ENCODE data around the gene SLC35F5.
"Not testable (repeated sequence)": the region's sequence is repeated elsewhere in the genome, so short reads cannot be mapped to it uniquely, and the experiment has no call there.

The SLC35F5 gene

DNA sequence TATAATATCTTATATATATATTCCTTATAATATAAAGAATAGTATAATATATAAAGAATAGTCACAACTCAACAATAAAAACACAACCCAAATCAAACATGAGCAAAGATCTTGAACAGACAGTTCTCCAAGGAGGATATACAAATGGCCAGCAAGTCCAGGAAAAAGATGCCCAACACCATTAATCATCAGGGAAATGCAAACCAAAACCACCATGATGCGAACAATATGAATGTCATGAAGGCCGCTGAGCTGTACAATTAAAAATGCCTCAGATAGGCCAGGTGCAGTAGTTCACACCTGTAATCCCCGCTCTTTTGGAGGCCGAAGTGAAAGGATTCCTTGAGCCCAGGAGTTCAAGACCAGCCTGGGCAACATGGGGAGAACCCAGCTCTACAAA, 58.9 kb downstream of the SLC35F5 start:
- no peak for DNase-seq (ENCODE audit: low read depth in 2 of 2)

DNA sequence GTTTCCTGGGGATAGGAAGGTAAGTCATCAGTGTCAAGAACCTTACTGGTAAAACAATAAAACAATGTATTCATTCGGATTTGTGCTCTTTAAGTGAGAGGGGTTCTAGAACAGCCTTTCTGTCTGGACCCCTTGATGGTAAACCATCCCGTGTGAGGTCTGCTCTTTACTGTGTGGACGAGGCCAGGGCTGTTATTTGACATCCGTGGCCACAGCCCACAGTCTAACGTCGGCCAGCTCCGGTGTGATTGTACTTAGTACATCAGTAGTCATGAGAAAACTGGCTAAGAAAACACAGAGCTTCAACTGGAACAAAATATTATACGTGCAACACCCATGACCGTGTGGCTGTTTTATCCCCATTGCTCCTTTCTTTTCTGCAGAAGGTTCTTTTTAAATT, 62.0 kb downstream of the SLC35F5 start:
- DNase-seq (ENCODE audit: low read depth in 2 of 2) = no peak

DNA sequence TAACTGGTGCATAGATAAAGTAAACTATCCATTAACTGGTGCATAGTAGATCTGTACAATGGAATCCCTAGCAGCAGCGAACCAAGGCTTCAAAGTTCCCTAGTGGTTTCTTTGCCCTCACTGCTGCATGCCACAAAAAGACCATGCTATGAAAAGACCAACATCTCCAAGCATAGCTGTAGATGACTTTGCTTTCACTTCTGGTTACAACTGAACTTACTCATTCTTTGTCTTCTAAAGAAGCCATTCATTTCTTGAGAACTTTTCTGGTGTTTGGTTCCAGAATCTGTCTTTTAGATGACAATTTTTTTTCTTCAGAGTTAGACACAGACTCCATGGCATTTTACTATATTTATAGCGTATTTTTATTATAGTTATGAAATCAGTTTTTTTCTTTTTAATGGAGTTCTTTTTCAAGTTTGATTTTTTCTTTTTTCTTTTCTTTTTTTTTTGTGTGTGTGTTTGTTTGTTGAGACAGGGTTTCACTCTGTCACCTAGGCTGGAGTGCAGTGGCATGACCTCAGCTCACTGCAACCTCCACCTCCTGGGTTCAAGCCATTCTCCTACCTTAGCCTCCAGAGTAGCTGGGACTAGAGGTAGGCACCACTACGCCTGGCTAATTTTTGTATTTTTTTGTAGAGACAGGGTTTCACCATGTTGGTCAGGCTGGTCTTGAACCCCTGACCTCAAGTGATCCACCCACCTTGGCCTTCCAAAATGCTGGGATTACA, 63.6 kb downstream of the SLC35F5 start:
- no peak for DNase-seq (ENCODE audit: low read depth in 2 of 2)

DNA sequence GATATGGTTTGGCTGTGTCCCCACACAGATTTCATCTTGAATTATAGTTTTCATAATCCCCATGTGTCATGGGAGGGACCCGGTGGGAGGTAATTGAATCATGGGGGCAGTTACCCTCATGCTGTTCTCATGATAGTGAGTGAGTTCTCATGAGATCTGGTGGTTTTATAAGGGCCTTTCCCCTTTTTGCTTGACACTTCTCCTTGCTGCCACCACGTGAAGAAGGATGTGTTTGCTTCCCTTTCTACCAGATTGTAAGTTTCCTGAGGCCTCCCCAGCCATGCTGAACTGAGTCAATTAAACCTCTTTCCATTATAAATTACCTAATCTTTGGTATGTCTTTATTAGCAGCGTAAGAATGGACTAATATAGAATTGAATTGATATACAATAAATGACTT, 65.6 kb downstream of the SLC35F5 start:
- not testable (repeated sequence) for DNase-seq (ENCODE audit: low read depth in 2 of 2)

DNA sequence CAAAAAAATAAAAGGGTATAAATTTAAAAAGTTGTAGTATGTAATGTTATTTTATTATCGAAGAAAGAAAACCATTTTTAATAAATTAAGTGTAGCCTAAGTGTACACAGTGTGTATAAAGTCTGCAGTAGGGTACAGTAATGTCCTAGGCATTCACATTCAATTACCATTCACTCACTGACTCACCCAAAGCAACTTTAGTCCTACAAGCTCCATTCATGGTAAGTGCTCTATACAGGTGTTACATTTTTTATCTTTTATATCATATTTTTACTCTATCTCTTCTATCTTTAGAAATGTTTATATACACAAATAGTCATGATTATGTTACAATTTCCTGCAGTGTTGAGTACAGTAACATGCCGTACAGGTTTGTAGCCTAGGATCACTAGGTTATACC, 69.9 kb downstream of the SLC35F5 start:
- DNase-seq (ENCODE audit: low read depth in 2 of 2) = no peak

DNA sequence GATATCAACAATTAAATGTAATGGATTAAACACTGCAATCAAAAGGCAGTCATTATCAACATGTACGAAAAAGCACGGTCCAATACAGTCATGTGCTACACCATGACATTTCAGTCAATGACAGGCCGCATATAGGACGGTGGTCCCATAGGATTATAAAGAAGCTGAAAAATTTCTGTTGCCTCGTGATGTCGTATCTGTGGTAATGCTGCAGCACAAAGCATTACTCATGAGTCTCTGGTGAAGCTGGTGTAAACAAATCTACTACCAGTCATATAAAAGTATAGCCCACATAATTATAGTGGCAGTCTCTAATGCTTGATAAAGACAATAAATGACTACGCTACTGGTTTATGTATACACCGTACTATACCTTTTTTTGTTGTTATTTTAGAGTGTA, 71.0 kb downstream of the SLC35F5 start:
- DNase-seq (ENCODE audit: low read depth in 2 of 2) = no peak

DNA sequence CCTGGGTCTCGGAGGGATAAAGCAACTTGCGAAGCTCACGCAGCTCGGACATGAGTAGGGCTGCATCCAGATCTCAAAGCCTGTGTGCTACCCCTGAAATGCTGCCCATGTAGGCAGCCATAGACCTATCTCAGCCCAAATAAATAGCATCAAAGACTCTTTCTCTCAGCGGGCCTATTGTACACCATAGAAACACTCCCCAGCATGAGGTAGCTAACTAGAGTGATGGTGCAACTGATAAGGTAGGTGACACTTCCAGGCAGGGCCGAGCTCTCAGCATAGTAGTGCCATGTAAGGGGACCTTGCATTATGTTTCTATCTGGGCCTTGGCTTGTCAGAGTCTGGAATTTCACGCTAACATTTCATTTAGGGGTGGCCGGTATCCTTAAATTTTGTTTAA, 77.0 kb downstream of the SLC35F5 start:
- DNase-seq (ENCODE audit: low read depth in 2 of 2) = no peak

DNA sequence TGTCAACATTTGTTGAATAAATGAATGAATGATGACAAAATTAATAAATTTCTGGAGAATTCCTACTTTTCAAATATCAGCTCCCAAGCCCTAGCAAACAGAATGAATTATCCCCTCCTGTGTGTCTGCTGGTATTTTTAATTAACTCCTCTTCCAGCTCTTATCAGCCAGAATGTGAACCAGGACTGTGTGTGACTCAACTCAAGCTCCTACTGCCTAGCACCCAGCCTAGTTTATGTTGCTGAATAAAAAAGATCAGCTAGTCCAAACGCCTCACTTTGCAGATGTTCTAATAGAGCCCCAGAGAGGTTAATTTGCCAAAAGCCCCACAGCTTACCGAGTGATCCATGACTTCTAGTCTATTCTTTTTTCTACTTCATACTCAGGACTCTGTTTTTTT, 79.1 kb downstream of the SLC35F5 start:
- no peak for DNase-seq (ENCODE audit: low read depth in 2 of 2)

DNA sequence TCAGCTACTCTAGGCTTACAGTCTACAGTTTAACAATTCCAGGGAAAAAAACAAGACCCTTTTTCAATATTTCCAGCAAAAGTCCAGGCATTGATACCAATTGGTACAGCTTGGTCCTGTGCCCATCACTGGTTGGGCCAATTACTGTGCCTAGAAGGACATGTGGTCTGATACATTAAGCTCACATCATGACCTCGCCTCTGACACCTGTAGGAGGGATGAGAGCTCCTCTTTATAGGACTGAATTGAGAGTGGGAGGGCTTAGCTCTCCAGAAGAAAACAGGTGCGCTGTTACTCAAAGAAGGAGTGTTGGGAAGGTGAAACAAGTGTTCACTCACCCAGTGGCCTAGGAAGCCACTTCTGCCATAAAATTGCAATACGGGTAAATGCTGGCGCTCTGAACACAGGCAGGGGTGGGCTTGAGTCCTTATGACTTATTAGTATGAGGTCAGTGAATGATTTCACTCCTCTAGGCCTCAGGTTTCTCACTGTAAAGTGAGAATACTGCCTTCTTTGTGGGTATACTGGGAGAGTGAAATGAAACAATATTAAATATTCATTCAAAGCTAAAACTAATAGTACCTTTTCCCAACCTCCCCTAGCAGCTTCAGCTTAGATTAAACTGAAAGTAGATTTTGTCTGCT, 79.7 kb downstream of the SLC35F5 start:
- DNase-seq (ENCODE audit: low read depth in 2 of 2) = no peak

DNA sequence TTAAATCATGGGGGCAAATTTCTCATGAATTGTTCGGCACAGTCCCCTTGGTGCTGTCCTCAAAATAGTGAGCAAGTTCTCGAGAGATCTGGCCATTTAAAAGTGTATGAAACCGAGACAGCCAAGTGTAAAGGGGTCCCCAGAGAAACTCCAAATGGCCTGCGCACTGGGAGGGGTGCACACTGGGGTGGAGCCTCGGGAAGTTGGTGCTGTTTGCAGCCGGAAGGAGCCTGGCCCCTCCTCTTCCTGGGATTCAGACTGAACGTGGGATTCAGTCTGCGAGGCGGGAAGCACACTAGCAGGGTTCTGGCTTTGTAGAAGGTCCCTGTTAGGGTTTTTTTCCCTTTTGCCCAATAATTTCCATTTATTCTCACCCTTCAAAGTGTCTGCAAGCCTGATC, 80.6 kb downstream of the SLC35F5 start:
- DNase-seq (ENCODE audit: low read depth in 2 of 2) = no peak

DNA sequence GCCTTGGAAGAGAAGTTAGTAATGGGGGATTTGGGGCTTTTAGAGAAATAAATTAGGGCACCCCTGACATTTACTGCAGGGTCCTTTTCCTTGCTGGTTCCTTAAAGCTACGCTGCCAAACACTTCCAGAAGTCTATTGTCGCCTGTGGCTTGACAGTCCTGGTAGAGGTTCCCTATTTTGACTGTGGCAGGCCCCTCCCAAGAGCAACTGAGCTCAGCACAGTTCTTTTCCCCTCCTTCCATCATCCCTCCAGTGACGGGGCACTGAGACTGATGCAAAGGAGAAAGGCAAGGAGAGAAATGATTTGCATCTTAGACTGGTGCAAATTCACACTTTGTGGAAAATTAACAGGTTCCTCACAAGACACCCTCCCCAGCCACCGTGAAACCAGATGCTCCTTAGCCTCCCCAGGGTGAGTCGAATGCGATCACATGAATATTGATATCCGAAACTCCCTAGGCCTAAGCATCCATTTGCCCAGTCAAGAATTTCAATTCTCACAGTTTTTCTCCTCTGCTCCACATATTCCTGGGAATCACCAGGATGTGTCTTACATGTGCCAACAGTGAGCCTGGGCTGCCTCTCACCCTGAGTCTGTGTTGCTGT, 84.0 kb downstream of the SLC35F5 start:
- DNase-seq (ENCODE audit: low read depth in 2 of 2) = no peak

DNA sequence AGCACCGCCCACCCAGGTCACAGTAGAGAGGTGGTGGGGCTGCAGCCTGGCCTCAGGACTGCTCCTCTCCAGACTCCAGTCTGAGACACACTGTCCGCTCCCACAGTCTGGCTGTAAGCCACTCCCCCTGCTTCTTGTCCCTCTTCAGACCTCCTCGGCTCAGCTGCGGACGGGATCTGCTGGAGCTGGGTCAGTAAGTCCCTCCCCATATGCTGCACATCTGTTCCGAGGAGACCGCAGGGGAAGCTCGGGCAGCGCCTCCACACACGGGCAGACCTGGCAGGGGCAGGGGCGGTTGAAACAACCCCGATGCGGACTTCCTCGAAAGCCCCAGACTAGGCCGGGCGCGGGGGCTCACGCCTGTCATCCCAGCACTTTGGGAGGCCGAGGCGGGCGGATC, 87.4 kb downstream of the SLC35F5 start:
- DNase-seq (ENCODE audit: low read depth in 2 of 2) = not testable (repeated sequence)

DNA sequence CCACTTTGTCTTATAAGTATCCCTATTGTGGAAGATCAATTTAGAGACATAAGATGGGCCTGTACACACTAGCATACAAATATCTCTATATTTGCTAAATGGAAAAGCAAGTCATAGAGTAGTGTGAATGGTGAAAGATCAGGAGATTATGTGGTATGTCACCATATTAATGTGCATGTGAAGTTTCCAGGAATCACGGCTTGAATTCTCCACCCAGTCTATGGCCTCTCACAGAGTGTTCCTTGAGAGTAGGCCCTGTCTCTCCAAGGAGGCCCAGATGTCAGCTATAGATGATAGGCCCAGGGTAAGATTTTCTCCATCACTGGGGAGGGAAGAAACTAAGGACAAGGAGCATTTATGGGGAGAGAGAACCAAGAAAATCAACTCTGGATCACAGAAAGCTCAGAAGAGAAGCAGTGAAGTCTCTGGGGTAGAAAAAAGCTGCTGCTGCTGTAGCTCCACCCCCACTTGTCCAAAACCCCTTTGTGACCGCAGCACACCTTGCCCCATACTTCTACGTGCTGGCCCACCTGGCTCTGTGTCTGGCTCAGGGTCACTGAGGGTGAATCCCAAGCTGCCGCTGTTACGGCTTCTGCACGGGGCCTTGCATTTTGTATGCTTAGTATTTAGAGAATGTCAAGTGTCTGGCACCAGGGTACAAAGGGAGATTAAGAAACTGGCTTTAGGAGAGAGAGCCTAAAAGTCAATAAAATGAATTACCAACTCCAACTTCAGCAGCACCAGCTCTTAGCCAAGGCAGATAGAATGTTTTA, 91.5 kb downstream of the SLC35F5 start:
- not testable (repeated sequence) for DNase-seq (ENCODE audit: low read depth in 2 of 2)

DNA sequence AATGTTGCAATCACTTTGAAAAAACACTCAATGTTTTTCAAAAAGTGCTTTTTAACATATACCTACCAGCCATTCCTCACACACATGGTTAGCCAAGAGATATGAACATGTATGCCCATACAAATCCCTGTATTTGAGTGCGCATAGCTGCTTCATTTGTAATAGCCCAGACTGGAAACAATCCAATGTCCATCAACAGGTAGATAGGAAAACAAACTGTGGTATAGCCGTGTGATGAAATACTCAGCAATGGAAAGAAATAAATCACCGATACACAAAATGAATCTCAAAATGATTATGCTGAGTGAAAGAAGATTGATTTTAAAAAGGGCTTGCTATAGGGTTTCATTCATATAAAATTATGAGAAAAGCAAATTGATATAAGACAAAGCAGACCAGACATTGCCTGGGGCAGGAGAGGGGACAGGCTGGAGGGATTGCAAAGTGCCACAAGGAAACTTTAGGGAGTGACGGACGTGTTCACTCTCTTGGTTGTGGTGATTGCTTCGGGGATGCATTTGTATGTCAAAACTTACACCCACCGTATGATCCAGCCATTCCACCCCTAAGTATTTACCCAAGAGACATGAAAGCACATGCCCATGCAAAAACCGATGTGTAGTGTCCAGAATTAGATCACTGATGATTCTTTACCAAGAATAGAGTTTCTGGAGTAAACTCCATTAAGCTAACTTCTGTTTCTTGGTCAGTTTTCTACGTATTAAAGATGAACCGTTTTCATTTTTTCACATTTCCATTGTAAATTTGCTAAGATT, 93.0 kb downstream of the SLC35F5 start:
- not testable (repeated sequence) for DNase-seq (ENCODE audit: low read depth in 2 of 2)

Measured in stimulated activated CD8-positive, alpha-beta memory T cell treated with anti-CD3 and anti-CD28 coated beads, Interleukin-7, amount 100 ng/mL, for 1 hour (primary cell).